ENCODE data around the gene CDC25A. TPM values are rescaled to one million over a fixed set of nuclear protein-coding genes. Genes with fewer than 3 reads are reported as not detected.

The CDC25A gene
- polyA plus RNA-seq, 2 of the 4 experiments (the other 2 are of a cell fraction) = 6.4 to 9.8 TPM

DNA sequence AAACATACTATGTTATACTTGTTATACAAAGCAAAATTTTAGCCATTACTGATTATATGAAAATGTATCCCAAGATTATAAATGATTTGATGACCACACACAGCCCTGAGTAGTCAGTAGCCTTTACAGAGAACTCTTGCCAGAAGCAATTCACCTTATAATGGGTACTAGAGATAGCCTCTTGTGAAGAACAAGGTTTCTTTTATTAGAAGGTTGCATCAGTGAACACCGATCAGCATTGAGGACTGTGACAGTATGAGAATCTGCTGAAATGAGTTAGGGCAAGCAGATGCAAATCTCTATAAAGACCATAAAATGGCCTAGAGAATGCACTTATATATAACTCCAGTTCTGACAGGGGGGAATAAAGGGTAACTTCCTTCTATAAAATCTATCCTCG, 10.1 kb downstream of the CDC25A start:
- Histone ChIP-seq H3K9me3 (no peaks in the 10 kb centered on the region), H3K27ac (no peak overlapping the region), H3K4me1 (no peaks in the 10 kb centered on the region), H3K4me2 (no peak overlapping the region), H3K4me3 (no peak overlapping the region)
- POLR2A ChIA-PET = no interaction called here
- CTCF ChIA-PET = interaction anchor here (1.2 kb wide), 1 partner anchor 16 kb away, joined by 5 read pairs; no protein-coding TSS in a partner anchor
- 90% methylated on average over 2 of the region's 2 CpGs for WGBS (ENCODE audit: missing lambda C conversion rate)
- TF ChIP-seq FOSB (CRISPR knock-in tag; IDR thresholded peaks at IDR 0.05) = no peak
- no peak for TF ChIP-seq ZC3H11A (IDR thresholded peaks at IDR 0.05)
- no peak for TF ChIP-seq POLR2A (IDR thresholded peaks at IDR 0.05; ENCODE audit: low read length)
- no peak for TF ChIP-seq CBX8 (IDR thresholded peaks at IDR 0.05)
- no peak for TF ChIP-seq FOSL2 (IDR thresholded peaks at IDR 0.05)
- no peak for TF ChIP-seq FOSL2 (CRISPR knock-in tag; IDR thresholded peaks at IDR 0.05)
- TF ChIP-seq ELK1 (IDR thresholded peaks at IDR 0.05; ENCODE audit: low read depth, low read length) = no peak
- no peak for TF ChIP-seq ATOH8 (CRISPR knock-in tag; IDR thresholded peaks at IDR 0.05; ENCODE audit: low read depth)
- TF ChIP-seq MAFK (IDR thresholded peaks at IDR 0.05; ENCODE audit: partially characterized antibody) = no peak
- no peak for TF ChIP-seq REST (IDR thresholded peaks at IDR 0.05)
- no peak for TF ChIP-seq RFX5 (IDR thresholded peaks at IDR 0.05)
- TF ChIP-seq RARB (CRISPR knock-in tag; IDR thresholded peaks at IDR 0.05) = no peak
- TF ChIP-seq RAD21 (conservative IDR thresholded peaks at IDR 0.05 in 1 of 2, IDR thresholded peaks at IDR 0.05 in 1 of 2) = no peak
- TF ChIP-seq, protein P1, sequence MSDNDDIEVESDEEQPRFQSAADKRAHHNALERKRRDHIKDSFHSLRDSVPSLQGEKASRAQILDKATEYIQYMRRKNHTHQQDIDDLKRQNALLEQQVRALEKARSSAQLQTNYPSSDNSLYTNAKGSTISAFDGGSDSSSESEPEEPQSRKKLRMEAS (IDR thresholded peaks at IDR 0.05) = no peak
- no peak for FAIRE-seq
- no peak for ATAC-seq
- no peak for DNase-seq (ENCODE audit: low read depth in 1 of 2, low spot score in 1 of 2)

DNA sequence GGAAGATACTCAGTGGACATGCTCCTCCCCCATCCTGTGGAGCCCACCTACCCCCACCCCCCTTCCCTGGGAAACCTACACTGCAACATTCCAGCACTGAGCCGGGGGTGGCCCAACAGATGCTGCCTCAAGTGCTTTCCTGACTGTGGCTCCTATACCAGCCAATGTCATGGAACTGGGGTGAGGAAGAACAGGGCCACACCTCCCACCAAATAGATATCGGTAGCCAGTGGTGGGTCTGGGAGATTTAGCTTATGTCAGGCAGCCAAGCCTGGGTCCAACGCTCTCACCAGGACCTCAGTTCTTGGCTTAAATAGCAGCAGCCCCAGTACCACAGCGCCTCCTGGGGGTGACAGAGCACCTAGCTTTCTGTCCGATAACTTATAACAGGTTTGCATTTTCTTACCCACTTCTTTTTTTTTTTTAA, 30.3 kb downstream of the CDC25A start:
- H3K9me3 ChIP-seq = no peaks in the 10 kb centered on the region
- H3K27ac ChIP-seq = peak overlapping the region in 1 of 2 experiments; percentile 54; a peak in 3 of 6 replicates
- no peak overlapping the region for H3K4me3 ChIP-seq
- TF ChIP-seq CTCF (IDR thresholded peaks at IDR 0.05) = peak; percentile 54
- 0 out of 3 replicates have a peak, but pooled peaks have one; percentile 22 for TF ChIP-seq SMC3 (IDR thresholded peaks at IDR 0.05)
- TF ChIP-seq, protein P2, sequence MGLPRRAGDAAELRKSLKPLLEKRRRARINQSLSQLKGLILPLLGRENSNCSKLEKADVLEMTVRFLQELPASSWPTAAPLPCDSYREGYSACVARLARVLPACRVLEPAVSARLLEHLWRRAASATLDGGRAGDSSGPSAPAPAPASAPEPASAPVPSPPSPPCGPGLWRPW (IDR thresholded peaks at IDR 0.05) = no peak
- TF ChIP-seq RAD21 (conservative IDR thresholded peaks at IDR 0.05 in 1 of 2, IDR thresholded peaks at IDR 0.05 in 1 of 2) = peak; percentile 43 to 52; a peak in 4 of 5 replicates
- no peak for FAIRE-seq
- CTCF ChIA-PET = interaction anchor here (0.6 to 2.8 kb wide), 22 partner anchors 9 to 634 kb away, joined by 3 to 12 read pairs (median 4); no protein-coding TSS in a partner anchor
- POLR2A ChIA-PET = no interaction called here
- WGBS (ENCODE audit: missing lambda C conversion rate) = 56% methylated on average over 5 of the region's 5 CpGs
- H3K4me1 ChIP-seq = peaks cover 36% of the 10 kb centered on the region
- peak overlapping the region; percentile 5; the same call in 1 of the 3 replicates for H3K4me2 ChIP-seq
- DNase-seq (ENCODE audit: low read depth in 1 of 2, low spot score in 1 of 2) = peak; percentile 53 to 58
- ATAC-seq = peak; percentile 51 to 65; a peak in 4 of 6 replicates
